T-helper 17 cell (primary cell): ENCODE data around the gene TMEM178B. TPM values are rescaled to one million over a fixed set of nuclear protein-coding genes. Genes with fewer than 3 reads are reported as not detected.

ENCODE experiments used
- ATAC-seq: fragments of 150-1000 bp; cut with Tn5 transposase; 2 replicates; pipeline ENCODE4 v1.10.0; 2021; ENCODE audit warnings: mild to moderate bottlenecking, moderate library complexity
- DNase-seq, 3 donors: peaks; one replicate each; pipeline versions ENCODE4 v3.0.0 to v3.0.0-alpha.2; 2020 to 2021
- H3K9me3 ChIP-seq: one replicate; pipeline ENCODE4 v1.7.0; 2013; ENCODE audit warnings: low read length, mild to moderate bottlenecking; ENCODE audit not compliant: control insufficient read depth, poor library complexity, severe bottlenecking
- H3K27ac Mint-ChIP-seq: one replicate; pipeline ENCODE4 v1.8.0; 2022; ENCODE audit warnings: mild to moderate bottlenecking, moderate library complexity, mixed read lengths
- H3K27me3 Mint-ChIP-seq: one replicate; pipeline ENCODE4 v1.8.0; 2022; ENCODE audit warnings: mixed read lengths
- H3K36me3 Mint-ChIP-seq: one replicate; pipeline ENCODE4 v1.8.0; 2022; ENCODE audit warnings: low read depth, mixed read lengths
- H3K4me1 Mint-ChIP-seq: one replicate; pipeline ENCODE4 v1.8.0; 2022; ENCODE audit warnings: mild to moderate bottlenecking, mixed read lengths
- H3K4me3 Mint-ChIP-seq: one replicate; pipeline ENCODE4 v1.8.0; 2022; ENCODE audit warnings: mild to moderate bottlenecking, moderate library complexity, mixed read lengths
- total RNA-seq, 4 donors: library from RNA in 2 of 4; stranded (reverse) in 2 of 4; gene quantifications; one replicate each; pipeline ENCODE4 v1.2.3 and lab custom pipeline; 2022 to 2026

The TMEM178B gene
- total RNA-seq, 2 donors from 2014 or later, result 0.90 to 0.96 TPM

DNA sequence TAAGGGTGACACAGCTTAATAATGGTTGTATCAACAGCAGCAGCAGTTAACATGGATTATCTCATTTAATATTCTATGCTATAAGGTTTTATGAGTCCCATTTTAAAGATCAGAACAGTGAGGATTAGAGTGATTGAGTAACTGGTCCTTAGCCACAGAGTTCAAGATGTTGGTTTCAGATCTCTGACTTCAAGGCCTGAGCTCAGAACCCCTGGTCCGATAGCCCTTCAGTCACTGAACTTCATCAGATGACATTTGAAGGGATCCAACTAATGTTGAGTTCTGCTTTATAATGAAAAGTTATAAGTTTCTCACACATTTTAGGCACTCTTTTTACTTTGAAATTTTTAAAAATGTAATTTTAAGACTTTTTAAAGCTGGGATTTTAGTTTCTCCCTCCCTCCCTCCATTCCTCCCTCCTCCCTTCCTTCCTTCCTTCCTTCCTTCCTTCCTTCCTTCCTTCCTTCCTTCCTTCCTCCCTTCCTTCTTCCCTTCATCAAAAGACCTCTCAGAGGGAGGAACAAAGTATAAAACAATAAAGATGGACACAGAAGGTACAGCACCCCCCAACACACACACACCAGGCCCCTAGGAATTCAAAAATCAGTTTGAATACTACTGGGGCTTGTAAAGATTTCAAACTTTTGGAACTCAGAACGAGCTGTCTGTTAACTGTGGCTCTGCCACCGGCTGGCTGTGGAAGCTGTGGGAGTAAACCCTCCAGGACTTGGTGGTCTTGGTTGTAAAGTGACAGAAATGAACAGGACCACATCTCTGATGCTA lies 270.5 kb downstream of the TMEM178B start:
- no peak overlapping the region for H3K27ac Mint-ChIP-seq
- no peaks in the 10 kb centered on the region for H3K9me3 ChIP-seq
- H3K4me1 Mint-ChIP-seq, result no peaks in the 10 kb centered on the region
- ATAC-seq (no peak), DNase-seq (no peak)
- peaks cover 24% of the 10 kb centered on the region for H3K27me3 Mint-ChIP-seq
- H3K36me3 Mint-ChIP-seq, result no peaks in the 10 kb centered on the region
- no peak overlapping the region for H3K4me3 Mint-ChIP-seq

DNA sequence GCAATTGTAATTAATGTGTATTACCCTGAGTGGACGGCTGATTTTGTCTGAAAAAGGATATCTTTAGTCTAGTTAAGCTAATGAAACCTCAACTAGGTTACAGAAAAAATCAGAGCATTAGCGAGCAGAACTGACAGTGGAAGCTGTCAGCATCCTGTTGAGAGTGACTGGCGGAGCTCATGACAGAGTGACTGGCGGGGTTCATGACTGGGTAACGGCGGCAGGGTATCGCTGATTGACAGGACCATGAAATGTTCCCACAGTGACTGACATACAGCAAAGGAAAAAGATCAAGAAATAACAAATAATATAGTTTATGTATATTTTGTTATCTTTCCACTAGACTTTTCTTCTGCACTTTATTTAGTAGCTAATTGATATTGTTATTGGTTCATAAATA lies 274.9 kb downstream of the TMEM178B start:
- no peak overlapping the region for H3K4me3 Mint-ChIP-seq
- no peak for DNase-seq

DNA sequence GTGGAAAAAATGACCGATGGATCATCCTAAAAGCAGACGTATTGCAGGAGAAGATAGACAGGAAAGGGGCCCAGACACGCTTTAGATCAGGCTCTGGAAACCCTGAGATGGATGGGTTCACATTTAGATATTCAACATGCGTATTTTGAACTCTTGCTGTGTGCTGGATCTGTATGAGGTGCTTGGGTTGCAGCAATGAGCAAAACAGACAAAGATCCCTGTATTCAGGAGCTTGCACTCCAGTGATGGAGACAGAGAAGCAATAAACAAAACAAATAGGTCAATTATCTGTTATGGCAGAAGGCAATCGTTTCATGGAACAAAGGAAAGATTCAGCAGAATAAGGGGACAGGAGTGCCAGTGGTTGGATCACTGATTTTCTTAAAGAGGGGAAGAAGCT lies 275.5 kb downstream of the TMEM178B start:
- Mint-ChIP-seq H3K36me3 (no peaks in the 10 kb centered on the region), H3K27ac (no peak overlapping the region), H3K4me1 (peaks cover under 1% of the 10 kb centered on the region), H3K27me3 (peaks cover 13% of the 10 kb centered on the region), H3K4me3 (no peak overlapping the region)
- no peak for ATAC-seq
- no peak for DNase-seq
- H3K9me3 ChIP-seq, result no peaks in the 10 kb centered on the region

More for the DNA sequence above, 274.9 kb downstream of the TMEM178B start:
- Mint-ChIP-seq H3K27ac (no peak overlapping the region), H3K27me3 (peaks cover 13% of the 10 kb centered on the region), H3K4me1 (no peaks in the 10 kb centered on the region), H3K36me3 (no peaks in the 10 kb centered on the region)
- H3K9me3 ChIP-seq, result no peaks in the 10 kb centered on the region
- no peak for ATAC-seq

DNA sequence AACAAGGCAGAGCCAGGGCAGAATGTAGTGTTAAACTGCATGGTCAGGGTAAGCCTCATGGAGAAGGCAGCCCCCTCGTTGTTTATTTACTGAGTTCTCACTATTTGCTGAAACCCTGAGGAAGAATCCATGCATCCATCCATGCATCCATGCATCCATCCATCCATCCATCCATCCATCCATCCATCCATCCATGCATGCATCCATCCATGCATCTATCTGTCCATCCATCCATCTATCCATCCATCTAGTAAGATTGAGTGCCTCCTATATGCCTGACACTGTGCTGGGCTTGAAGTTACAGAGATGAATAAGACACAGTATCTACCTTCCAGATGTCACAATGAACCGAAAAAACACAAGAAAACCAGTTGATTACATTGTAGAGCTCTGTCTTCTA lies 275.9 kb downstream of the TMEM178B start:
- Mint-ChIP-seq H3K27ac (no peak overlapping the region), H3K36me3 (no peaks in the 10 kb centered on the region), H3K4me3 (no peak overlapping the region), H3K4me1 (peaks cover 4% of the 10 kb centered on the region), H3K27me3 (peaks cover 13% of the 10 kb centered on the region)
- ATAC-seq, result no peak
- no peaks in the 10 kb centered on the region for H3K9me3 ChIP-seq
- no peak for DNase-seq

DNA sequence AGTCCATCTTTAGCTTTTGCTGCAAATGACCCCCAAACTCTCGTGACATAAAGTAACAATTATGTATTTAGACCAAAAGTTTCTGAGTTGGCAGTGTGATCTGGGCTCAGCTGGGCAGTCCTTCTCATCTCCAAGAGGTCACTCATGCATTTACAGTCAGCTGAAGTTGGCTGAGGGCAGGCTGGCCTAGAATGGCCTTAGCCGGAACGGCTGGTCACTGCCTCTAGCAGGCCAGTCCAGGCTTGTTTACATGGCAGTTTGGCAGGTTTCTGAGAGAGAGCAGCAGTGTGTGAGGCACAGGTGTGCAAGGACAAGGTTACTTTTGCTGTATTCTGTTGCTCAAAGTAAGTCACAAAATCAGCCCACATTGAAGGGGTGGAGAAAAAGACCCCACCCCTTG lies 277.3 kb downstream of the TMEM178B start:
- ATAC-seq, result no peak

DNA sequence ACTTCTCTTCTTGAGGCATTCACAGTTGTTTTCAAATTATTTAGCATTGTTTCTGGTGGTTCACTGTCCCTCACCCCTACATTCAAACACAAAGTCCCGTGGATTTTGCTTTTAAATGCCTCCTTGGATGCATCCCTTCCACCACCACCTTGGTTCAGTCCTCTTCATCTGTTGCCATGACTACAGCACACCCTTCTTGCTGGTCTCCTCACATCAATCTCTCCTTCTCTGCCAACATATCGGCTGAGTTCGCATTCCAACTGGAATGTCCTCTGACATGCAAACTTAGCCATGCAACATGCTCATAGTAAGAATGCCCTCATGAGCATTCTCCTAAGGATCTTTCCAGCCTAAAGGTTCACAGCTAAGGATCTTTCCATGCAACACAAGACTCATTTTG lies 279.1 kb downstream of the TMEM178B start:
- Mint-ChIP-seq H3K27ac (no peak overlapping the region), H3K27me3 (peaks cover 7% of the 10 kb centered on the region), H3K36me3 (no peaks in the 10 kb centered on the region), H3K4me3 (no peak overlapping the region), H3K4me1 (peaks cover 4% of the 10 kb centered on the region)
- ATAC-seq (no peak), DNase-seq (no peak)
- no peaks in the 10 kb centered on the region for H3K9me3 ChIP-seq

More for the DNA sequence above, 277.3 kb downstream of the TMEM178B start:
- H3K9me3 ChIP-seq, result no peaks in the 10 kb centered on the region
- Mint-ChIP-seq H3K27me3 (peaks cover 13% of the 10 kb centered on the region), H3K4me1 (peaks cover 4% of the 10 kb centered on the region), H3K36me3 (no peaks in the 10 kb centered on the region), H3K27ac (no peak overlapping the region), H3K4me3 (no peak overlapping the region)
- no peak for DNase-seq

DNA sequence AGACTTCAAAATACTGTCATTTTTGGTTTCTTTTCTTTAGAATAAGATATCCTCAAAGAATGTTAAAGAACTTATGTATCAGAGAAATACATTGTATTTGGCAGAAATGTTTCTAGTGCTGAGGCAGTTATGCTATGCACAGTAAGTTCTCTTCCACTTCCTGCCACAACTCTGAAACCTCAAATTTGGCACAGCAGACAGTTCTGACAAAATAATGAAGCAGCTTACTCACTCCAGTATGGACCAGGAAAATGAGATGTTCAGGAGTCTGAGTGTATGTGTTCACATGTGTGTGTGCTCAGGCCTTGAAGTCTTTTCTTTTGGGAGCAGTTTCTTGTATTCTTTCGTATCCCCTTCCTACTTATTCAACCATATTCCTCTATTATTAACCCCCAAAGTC lies 280.4 kb downstream of the TMEM178B start:
- peaks cover 4% of the 10 kb centered on the region for H3K4me1 Mint-ChIP-seq
- H3K4me3 Mint-ChIP-seq, result no peak overlapping the region
- H3K9me3 ChIP-seq, result no peaks in the 10 kb centered on the region
- no peaks in the 10 kb centered on the region for H3K36me3 Mint-ChIP-seq
- H3K27ac Mint-ChIP-seq, result no peak overlapping the region
- ATAC-seq (no peak), DNase-seq (no peak)
- H3K27me3 Mint-ChIP-seq, result no peaks in the 10 kb centered on the region

DNA sequence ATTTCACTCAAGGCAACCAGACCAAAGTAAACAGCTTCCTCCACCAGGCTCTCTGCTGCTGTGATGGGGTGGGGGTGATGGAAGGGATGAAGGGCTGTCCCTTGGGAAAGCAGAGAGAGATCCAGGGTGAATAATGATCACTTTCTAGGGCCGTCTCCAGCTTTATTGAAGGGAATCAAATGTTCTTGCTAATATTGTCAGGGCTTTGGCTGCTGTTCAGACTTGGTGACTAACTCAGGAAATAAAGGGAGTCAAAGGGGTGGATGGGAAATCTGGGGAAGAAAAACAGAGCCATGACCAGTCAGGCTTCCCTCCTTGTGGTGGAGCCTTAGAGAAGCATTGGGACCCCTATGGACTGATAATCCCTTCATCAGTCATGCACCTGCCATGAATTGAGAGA lies 281.2 kb downstream of the TMEM178B start:
- ATAC-seq (no peak), DNase-seq (no peak)
- H3K9me3 ChIP-seq, result no peaks in the 10 kb centered on the region
- Mint-ChIP-seq H3K4me1 (peaks cover 4% of the 10 kb centered on the region), H3K27me3 (no peaks in the 10 kb centered on the region), H3K27ac (no peak overlapping the region), H3K4me3 (no peak overlapping the region), H3K36me3 (no peaks in the 10 kb centered on the region)

DNA sequence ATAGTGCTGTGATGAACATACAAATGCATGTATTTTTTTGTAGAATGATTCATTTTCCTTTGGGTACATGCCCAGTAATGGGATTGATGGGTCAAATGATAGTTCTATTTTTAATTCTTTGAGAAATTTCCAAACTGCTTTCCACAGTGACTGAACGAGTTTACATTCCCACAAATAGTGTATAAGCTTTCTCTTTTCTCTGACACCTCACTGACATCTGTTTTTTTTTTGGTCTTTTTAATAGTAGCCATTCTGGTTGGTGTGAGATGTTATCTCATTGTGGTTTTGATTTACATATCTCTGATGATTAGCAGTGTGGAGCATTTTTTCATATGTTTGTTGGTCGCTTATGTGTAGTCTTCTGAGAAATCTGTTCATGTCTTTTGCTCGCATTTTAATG lies 282.3 kb downstream of the TMEM178B start:
- Mint-ChIP-seq H3K27ac (no peak overlapping the region), H3K4me1 (peaks cover 4% of the 10 kb centered on the region), H3K4me3 (no peak overlapping the region), H3K27me3 (no peaks in the 10 kb centered on the region), H3K36me3 (no peaks in the 10 kb centered on the region)
- no peaks in the 10 kb centered on the region for H3K9me3 ChIP-seq
- DNase-seq (no peak), ATAC-seq (no peak)

DNA sequence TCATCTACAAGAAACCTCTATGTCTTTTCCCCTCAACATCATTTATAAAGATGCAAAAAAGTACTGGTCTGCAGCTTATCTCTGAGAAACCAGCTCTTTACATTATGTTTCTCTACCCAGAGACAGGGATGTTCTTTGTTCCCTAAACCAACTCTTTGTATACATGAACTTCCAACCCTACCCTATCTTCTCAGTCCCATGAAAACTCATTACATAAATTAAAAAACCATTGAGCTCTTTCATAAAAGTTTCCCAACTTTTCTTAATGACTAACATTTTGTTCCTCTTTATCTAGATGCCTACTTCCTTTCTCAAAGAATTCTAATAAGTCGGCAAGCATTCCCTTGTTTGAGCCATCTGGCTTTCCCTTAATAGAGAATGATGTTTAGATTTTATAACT lies 284.5 kb downstream of the TMEM178B start:
- ATAC-seq (no peak), DNase-seq (no peak)
- no peaks in the 10 kb centered on the region for H3K9me3 ChIP-seq
- no peak overlapping the region for H3K27ac Mint-ChIP-seq
- peaks cover 7% of the 10 kb centered on the region for H3K4me1 Mint-ChIP-seq
- H3K4me3 Mint-ChIP-seq, result no peak overlapping the region
- no peaks in the 10 kb centered on the region for H3K36me3 Mint-ChIP-seq
- H3K27me3 Mint-ChIP-seq, result no peaks in the 10 kb centered on the region

DNA sequence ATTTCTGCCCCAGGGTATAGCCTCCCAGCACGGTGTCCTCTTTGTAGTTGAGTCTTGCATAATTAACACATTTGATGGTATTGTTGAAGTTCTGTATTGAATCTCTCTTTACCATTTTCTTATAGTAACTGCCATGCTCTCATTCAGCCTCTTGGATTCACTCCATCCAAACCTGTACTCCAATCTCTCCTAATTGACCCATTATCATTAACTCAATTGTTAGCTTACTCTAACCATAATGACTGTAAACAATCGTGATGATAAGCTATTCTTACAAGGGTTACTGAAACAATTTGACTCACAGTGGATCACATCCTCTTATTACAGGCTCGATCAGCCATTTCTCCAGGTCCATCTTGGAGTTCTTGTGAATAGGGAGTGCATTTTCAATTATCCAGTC lies 285.4 kb downstream of the TMEM178B start:
- DNase-seq (no peak), ATAC-seq (no peak)
- Mint-ChIP-seq H3K36me3 (no peaks in the 10 kb centered on the region), H3K27me3 (no peaks in the 10 kb centered on the region), H3K27ac (no peak overlapping the region), H3K4me1 (peaks cover 7% of the 10 kb centered on the region), H3K4me3 (no peak overlapping the region)
- no peaks in the 10 kb centered on the region for H3K9me3 ChIP-seq

DNA sequence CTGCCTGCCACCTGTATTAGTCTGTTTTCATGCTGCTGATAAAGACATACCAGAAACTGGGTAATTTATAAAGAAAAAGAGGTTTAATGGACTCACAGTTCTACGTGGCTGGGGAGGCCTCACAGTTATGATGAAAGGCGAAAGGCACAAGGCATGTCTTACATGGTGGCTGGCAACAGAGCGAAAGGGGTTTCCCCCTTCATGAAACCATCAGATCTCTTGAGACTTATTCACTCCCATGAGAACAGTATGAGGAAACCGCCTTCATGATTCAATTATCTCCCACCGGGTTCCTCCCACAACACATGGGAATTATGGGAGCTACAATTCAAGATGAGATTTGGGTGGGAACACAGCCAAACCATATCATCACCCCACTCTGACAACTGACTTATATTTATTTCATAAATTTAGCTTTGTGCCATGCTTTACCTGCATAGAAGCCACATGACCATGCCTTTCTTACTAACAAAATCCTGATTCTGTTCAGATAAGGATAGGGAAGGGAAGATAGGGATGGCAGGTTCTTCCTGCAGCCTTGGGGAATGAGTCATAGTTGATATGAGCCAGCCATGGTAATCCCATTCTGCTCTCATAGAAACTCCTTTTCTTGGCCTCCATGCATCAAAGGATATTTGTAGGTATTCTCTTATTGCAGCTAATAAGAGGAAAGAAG lies 286.0 kb downstream of the TMEM178B start:
- DNase-seq (no peak), ATAC-seq (no peak)
- no peaks in the 10 kb centered on the region for H3K9me3 ChIP-seq
- Mint-ChIP-seq H3K27me3 (no peaks in the 10 kb centered on the region), H3K36me3 (no peaks in the 10 kb centered on the region), H3K4me3 (no peak overlapping the region), H3K27ac (no peak overlapping the region), H3K4me1 (peaks cover 3% of the 10 kb centered on the region)

DNA sequence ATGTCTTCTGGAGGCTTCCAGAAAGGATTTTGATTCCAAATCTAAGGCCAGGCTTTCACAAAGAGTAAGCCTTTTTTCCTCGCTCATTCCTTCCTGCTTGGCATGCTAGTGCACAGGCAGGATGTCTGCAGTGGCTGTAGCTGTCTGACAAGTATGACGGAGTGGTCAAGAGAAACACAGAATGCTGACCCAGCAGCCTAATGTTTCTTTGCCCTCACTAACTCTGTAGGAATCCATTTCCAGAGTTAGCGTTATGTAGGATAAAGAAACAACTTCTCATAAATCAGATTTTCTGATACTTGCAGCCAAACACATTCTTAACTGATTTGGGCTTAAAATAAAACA lies 286.5 kb downstream of the TMEM178B start:
- DNase-seq (no peak), ATAC-seq (no peak)
- peaks cover 1% of the 10 kb centered on the region for H3K27me3 Mint-ChIP-seq
- no peaks in the 10 kb centered on the region for H3K9me3 ChIP-seq
- no peak overlapping the region for H3K27ac Mint-ChIP-seq
- peaks cover 3% of the 10 kb centered on the region for H3K4me1 Mint-ChIP-seq
- H3K36me3 Mint-ChIP-seq, result no peaks in the 10 kb centered on the region
- no peak overlapping the region for H3K4me3 Mint-ChIP-seq

DNA sequence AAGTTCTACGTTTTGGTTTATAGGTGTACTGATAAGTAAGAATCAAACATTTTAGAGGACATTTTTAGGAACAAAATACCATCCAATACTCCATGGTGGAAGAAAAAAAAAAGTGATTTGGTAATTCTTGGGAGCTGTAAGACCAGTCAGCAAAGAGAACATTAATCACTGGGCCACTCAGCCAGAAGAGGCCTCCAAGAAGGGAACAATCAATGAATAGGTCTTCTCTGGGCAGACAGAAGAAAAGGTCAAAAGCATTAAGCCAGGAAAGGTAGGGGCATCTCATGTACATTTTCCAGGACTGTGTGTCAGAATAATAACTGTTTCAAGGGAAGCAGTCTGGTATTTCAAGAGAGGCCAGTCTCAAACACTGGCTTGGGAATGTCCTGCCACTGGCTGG lies 286.9 kb downstream of the TMEM178B start:
- peaks cover 6% of the 10 kb centered on the region for H3K27me3 Mint-ChIP-seq
- H3K27ac Mint-ChIP-seq, result no peak overlapping the region
- no peak overlapping the region for H3K4me3 Mint-ChIP-seq
- H3K4me1 Mint-ChIP-seq, result peaks cover 3% of the 10 kb centered on the region
- ATAC-seq (no peak), DNase-seq (no peak)
- H3K36me3 Mint-ChIP-seq, result no peaks in the 10 kb centered on the region
- no peaks in the 10 kb centered on the region for H3K9me3 ChIP-seq
